Posterior vena cava (tissue), 2 donors: ENCODE data around the gene MCC. TPM values are rescaled to one million over a fixed set of nuclear protein-coding genes. Genes with fewer than 3 reads are reported as not detected.

Experiments
- DNase-seq: peaks from one replicate; pipeline ENCODE4 v3.0.0-alpha.2; 2020; ENCODE audit warnings: low spot score
- intact Hi-C, 2 donors: fragments of 100-400 bp; cut with DNase I; formaldehyde crosslinking; loops; one replicate each; pipeline versions ENCODE4 v1.14.1 to v1.14.2; 2022 to 2023
- total RNA-seq, 2 donors: library from RNA; stranded (reverse); fragmentation: NEBNext Ultra II Directional; extraction: Animal tissue kit (Norgen Biotek cat#: 25700); gene quantifications; one replicate each; pipeline ENCODE4 v1.2.1, GENCODE V29; 2021
- donor health status: DM: yes; HTN: yes; CAD: no.
- donor health status: DM: yes; HTN: yes; CAD: no.

MCC gene
- total RNA-seq, 2 donors from 2014 or later, result 12.3 to 14.6 TPM

DNA sequence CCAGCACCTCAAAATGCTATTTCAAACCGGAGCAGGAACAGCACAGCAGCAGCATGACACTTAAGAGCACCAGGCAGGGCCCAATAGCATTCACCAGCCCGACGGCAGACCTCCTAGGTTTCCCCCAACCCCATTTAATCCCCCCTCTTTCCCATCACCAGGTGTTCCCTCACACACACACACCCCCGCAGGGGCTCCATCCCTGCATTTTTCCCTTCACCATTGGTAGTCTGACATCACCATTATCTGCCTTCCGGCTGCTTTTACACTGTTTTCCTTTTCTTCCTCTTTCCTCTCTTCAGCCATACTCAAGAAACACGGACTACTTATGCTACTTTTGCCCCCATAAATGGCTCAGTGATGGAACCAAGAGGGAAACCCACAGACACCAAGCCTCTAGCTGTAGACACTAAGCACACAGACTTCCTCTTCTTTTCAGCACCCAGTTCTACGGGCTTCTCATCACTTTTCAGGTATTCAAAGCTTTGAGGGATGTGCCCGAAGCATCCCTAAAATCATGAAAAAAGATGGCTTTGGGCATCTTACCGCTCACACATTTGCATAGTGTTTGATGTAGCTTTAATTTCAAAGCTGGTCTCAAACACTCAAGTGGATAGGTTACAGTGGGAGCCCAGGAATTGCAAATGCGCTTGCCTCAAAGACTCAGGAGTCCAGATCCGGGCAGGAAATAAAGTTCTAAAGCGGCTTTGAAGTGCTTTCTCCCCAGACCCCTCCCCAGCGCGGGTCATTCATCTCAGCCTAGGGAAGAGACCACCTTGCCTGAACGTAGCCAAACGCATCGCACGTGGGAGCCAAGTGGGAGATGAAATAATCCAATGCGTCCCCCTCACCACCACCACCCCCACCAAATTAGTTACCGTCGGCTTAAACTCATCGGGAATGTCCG lies 194.9 kb downstream of the MCC start:
- no peak for DNase-seq
- intact Hi-C loops, result no loop called here

DNA sequence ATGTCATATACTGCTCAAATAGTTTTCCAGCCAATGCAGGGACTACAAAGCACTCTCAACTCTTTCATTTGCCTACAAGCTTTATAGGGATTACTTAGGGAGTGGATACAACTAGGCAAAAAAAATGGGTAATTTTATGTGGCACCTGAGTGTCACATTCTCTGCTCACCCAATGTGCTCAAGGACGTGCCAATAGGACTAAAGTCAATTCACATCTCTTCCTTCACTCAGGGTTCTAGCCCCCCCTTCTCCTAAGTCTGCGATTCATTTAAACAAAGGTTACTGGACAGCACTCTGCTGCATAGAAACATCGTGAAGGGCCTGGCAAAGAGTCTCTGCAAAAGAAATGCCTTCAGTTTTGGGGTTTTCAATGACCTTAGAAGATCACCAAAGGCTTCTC lies 195.8 kb downstream of the MCC start:
- DNase-seq, result no peak
- intact Hi-C loops, result no loop called here

DNA sequence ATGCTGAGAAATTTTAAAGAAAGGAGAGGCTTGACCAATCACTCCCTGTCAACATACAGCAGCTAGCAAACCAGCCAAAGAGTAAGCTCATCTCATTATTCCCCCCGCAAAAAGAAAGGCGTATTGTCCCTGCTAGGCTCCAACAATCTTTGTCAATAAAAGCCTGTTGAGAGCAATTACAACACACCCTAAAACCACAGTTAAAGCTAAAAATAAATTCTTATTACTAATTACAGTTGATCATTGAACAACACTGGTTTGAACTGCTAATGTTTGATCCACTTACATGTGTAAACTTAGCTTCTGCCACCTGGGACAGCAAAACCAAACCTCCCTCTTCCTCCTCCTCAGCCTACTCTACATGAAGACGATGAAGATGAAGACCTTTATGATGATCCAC lies 204.7 kb downstream of the MCC start:
- intact Hi-C loops, result no loop called here
- DNase-seq, result no peak

DNA sequence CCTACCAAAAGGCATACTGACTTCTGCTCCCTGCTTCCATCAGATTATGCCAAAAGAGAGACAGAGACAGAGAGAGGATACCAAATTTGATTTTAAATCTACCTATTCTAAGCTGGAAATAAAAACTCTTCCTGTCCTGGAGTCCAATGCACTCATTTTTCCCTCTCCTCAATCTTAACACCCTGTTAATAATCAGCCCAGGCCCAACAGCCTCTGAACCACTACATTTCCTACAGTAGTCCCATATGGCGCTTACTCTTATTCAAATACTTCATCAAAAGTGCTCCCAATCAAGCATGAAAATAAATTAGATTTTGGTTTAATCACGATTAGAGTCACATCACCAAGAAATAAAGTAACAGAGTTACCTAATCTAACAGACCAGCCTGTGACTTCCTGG lies 205.8 kb downstream of the MCC start:
- no peak for DNase-seq
- intact Hi-C loops, result no loop called here

DNA sequence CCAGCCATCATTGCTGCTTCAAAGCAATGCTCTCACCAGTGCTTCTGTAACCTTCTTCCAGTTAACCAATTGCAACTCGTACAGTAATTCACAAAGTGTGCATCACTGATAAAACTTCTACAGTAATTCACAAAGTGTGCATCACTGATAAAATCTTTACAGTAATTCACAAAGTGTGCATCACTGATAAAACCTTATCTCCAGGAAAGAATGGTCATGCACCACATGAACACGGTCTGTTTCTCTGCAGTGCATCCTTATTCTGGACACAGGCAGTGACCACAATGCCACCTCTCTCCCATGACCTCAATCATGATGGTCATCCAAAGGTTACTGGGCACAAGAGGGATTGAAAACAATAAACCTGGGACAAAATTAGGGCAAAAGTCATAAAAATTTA lies 207.1 kb downstream of the MCC start:
- intact Hi-C loops, result no loop called here
- DNase-seq, result no peak

DNA sequence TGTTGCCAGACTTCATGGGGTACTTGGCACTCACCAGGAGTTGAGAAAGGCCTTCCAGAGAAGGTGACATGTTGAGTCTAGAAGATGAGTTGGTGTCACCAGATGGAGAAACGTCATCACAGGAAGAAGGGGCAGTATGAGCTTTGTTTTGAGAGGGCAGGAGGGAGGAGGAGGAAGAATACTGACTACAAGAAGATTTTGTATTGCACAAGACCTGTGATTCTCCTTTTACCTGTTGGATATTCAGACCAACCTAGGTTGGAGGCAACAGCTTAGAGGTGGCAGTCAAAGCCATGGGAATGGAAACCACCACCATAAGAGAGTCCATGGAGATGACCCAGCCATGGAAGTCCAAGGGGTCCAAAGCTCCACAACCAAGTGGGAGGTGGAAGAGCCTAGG lies 207.7 kb downstream of the MCC start:
- intact Hi-C loops, result no loop called here
- DNase-seq, result no peak

DNA sequence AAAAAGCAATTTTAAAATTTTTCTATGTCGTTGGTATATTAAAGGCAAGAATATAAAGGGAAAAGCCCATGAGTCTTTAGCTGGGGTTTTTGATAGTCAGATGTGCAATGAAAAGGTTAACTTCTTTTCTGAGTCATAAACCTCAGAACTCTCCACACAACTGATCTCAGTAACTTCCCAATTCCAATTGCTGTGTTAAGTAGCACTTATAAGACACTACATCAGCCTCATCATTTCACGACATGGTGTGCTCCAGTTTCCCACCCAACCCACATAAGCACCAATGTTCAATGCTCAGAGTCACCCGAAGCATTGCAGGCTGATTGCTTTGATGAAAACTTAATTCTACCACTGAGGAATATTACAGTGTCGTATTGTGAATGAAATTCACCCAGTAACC lies 209.3 kb downstream of the MCC start:
- DNase-seq, result no peak
- intact Hi-C loops, result no loop called here

DNA sequence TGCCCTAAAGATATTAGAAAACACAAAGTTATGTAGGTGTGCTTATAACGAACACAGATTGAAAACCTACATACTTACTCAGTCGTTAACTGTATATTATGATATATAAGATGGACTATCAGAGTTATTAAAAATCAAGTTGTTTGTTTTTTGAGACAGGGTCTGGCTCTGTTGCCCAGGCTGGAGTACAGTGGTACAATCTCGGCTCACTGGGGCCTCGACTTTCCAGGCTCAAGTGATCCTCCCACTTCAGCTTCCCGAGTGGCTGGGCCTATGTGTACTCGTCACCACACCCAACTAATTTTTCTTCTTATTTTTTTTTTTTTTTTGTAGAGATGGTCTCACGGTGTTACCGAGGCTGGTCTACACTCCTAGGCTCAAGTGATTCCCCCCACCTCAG lies 211.8 kb downstream of the MCC start:
- no peak for DNase-seq

DNA sequence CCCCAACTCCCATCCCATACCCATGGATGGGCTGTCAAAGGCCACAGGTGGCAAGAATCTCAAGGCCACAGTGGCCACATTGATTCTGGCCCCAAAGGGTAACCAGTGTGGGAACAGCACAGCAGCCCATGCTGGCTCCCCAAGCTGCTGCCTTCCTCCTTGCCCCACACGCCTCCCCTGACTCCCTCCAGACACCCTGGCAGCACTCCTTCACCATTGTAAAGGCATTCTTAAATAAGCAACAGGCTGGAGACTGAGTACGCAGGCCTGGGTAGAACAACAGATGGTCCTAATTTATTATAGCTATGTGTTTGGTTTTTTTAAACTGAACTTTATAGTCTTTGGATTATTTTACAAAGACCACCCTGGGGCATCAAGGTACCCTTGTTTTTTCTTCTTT lies 212.3 kb downstream of the MCC start:
- no peak for DNase-seq
- intact Hi-C loops, result no loop called here

More for the DNA sequence above, 211.8 kb downstream of the MCC start:
- intact Hi-C loops, result no loop called here

DNA sequence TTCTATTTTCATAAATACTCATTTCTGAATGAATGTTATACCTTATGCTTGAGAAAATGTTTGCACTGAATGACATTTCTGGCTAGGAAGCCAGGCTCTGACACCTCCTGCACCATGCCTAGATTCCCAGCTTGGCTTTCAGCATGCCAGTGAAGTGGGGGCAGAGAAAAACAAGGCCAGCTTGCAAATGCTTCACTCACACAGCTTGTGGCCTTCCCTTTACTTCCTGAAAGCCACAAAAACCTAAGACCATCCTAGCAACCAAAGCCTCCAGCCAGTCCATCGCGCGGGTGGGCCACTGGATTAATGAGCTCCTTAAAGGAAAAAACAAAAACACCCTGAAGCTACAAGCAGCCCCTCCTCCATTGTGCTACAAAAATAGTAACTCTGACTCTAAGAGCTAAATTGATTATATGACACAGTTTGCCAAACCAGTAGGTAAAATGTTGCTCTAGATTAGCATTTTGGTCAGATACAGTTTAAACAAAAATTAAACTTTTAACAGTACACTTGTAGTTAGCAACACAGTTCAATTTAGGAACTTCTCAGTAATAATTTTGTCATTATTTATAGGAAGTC lies 213.3 kb downstream of the MCC start:
- intact Hi-C loops, result no loop called here

DNA sequence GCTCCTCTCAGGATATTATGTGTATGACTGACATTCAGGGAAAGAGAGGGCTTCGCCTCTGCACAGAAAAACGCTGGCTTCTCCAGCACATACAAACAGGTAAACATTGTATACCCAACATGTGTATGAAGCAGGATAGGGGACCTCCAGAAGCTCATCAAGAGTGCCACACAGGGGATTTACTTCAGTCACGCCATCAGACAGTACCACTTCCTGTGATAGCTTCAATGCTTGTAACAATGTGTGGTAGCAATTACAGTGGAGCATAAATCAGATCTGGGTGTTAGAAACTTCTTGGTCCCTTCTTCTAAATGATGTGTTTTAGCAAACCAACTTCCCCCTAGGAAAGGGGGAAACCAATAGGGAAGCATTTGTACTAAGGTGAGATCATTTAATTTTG lies 214.3 kb downstream of the MCC start:
- DNase-seq, result no peak
- intact Hi-C loops, result no loop called here

More for the DNA sequence above, 213.3 kb downstream of the MCC start:
- no peak for DNase-seq

DNA sequence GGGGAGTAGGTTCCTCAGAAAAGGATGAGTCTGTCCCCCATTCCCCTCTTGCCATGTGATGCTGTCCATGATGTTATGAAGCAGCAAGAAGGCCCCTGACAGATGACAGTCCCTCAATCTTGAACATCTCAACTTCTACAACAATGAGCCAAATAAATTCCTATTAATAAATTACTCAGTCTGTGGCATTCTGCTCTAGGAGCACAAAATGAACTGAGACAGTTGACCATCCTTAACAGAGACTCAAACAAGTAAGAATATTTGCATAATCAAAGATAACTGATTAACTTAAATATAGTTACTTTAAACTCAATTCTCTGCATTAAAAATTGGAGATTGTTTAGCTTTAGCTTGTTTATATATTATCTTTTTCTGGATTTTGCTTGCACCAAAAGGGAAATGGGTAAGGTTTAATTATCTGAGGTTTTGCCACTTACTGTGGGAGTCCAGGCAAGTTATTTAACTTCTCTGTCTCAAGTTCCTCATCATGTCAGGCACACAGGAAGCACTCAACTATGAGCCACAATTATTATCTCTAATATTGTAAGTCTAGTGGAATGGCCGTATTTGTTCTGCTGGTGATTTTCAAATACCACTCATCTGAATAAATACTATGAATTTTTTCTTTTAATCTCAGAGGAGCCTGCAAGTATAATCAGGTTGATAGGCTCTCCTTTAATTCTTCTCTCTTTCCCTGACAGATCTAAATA lies 216.4 kb downstream of the MCC start:
- DNase-seq, result no peak
- intact Hi-C loops, result no loop called here

DNA sequence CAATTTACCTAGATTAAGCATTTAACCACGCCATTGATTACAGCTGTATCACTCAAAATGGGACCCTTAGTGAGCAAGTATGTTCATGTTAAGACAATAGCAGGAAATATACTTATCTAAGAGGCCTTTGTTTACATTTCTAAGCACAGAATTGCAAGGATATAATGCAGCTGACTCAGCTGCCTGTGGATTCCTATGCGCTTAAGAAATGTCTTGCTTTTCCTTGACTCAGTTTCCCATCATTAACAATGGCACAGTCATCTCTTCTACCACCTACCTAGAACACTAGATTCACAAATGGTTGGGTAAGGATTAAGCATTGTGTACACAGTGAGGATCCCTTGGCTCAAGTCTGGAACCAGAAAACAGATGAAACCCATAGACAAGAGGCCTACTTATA lies 217.2 kb downstream of the MCC start:
- DNase-seq, result no peak
- intact Hi-C loops, result no loop called here

DNA sequence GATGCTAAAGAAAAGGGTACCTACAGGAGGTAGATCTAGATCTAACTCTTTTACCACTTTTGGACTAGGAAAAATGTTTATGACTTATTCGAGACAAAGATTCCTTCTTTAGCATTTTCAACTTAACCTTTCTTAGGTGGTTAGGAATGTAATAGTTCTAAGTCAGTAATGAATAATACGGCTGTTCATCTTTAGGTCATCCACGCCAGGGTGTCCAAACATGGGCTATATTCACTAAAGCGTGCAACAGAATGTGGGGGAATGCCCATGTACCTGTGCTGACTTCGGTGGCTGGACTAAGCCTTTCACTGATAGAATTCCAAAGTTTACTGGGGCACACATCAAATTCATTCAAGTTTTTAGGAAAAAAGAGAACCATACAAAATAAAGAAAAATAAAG lies 218.2 kb downstream of the MCC start:
- intact Hi-C loops, result no loop called here
- no peak for DNase-seq

DNA sequence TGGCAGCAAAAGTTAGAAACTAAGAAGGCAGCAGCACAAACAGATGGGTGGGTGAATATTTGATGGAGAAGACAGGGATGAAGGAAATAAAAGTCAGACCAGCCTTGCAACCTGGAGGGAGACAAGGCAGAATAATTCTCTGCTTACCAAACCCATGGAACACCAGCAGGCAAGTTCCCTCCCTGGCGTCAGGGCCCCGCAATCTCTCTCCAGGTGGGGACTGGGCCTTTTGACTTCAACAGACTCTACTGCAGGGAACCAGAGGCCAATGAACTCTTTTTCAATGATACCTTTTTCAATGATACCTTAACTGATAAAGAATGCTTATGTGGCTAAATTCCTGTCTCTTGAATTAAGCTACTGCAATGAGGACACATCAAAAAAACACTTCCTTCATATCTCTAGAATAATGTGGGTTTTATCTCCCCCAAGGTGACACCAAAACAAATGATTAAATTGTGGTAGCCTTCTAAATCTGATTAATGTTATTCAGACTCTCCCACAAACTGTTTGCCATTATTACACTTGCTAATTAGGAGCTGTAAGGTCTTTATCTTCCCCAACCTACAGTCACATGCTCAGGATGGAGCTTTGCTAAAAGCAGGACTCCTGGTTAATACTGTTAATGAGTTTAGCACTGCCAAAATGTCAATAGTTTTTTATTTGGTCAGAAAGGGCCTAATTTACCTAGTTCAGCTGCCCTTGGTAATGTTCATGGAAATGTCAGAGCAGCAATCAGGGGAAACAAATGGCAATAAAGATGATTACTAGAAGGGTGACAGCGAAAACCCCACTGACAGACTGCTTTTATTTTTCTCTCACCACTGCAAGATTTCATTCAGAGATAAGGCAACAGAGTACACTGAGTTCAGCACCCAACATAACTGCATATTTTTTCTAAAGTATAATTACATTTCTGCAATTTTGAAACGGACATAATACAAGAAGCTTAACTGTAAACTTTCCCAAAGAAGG lies 218.9 kb downstream of the MCC start:
- DNase-seq, result no peak
- intact Hi-C loops, result no loop called here

DNA sequence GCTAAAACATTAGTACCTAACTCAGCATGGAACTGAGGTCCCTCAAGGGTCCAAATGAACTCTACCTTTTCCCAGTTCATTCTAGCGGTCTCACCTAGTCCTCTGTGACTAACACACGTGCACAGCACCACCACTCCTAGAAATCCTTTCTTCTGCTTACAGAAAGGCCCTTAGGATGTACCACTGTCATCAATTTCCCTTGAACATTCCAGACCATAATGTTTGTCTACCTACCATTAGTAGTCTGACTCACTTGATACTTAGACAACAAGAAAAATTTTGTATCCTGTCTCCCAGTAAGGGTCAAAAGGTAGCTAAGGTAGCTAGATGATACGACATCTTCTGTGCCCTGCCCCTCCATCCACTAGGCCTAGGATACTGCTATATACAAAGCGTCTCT lies 220.0 kb downstream of the MCC start:
- no peak for DNase-seq
- intact Hi-C loops, result no loop called here

DNA sequence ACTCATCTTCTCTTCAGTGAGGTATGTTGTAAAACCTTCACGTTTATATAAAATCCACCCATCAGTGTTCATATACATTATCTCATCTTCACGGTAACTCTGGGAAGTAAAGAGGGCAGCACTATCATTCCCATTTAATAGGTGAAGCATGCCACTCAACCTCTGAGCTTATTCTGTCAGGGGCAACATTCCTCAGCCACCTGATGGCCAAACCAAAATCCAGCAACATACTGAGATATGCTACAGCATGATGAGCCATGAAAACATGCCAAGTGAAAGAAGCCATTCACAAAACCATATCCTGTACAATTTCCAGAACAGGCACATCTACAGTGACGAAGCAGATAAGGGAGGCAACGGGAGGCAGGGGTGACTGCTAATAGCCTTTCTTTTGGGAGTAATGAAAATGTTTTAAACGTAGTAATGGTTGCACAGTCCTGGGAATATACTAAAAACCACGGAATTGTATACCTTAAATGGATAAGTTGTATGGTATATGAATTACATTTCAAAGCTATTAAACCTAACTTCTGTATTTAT lies 220.8 kb downstream of the MCC start:
- DNase-seq, result no peak
- intact Hi-C loops, result no loop called here

DNA sequence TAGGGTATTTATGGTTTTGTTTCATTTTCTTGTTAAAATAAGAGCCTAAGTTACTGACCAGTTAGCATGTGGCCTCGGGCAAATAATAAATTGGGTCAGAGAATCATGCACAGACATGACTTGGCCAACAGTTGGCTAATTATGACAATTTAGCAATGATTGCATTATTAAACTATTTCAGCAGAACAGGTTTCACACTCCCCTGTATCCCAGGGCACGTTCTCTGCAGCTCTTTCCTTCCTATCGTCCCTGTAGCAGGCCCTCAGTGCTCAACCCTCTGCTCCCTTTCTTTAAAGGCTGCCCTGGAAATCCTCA lies 221.4 kb downstream of the MCC start:
- no peak for DNase-seq
- intact Hi-C loops, result no loop called here

DNA sequence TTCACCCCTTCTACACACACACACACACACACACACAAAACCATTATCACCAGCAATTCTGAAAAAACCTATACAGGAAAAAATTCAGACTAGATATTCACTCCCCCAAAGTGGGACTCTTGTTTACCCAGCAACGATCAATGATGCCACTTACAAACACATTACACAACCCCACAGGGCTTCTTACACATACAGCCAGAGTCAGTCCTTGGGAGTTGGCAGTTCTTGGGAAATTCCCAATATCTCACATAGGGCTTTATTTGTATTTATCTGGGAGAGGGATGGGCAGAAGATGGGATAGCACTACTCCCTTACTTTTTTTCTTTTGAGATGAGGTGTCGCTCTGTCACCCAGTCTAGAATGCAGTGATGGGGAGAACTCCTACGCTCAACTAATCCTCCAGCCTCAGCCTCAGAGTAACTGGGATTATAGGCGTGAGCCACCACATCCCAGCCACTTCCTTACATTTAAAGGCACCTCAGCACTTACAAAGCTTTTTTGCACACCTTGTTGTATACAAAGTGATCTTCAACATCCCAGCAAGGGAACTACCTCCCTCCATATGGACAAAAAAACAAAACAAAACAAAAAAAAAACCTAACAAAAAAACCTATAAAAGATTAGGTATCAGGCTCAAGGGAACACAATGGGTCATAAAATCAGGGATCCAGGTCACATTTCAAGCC lies 221.9 kb downstream of the MCC start:
- intact Hi-C loops, result no loop called here

More for the DNA sequence above, 221.9 kb downstream of the MCC start:
- DNase-seq, result no peak
